Stomach (tissue), 4 donors: ENCODE data around the gene HSD11B1.

Experiments
- CTCF ChIP-seq, 7 experiments: fragments of 450-650 bp in 4 of 7; fragments of 200-600 bp in 3 of 7; sonication (generic) in 3 of 7; IDR thresholded peaks; one replicate each; pipeline ENCODE4 v1.5.1; 2016 to 2019; ENCODE audit warnings: antibody characterized with exemption in 7 of 7, control low read depth in 2 of 7, mild to moderate bottlenecking in 1 of 7
- EP300 ChIP-seq: sonication (generic); formaldehyde crosslinking; IDR thresholded peaks from one replicate; pipeline ENCODE4 v1.6.1; 2017; ENCODE audit warnings: antibody characterized with exemption
- POLR2A ChIP-seq, 4 donors: fragments of 450-650 bp; IDR thresholded peaks; one replicate each; pipeline ENCODE4 v1.6.1; 2016; ENCODE audit warnings: antibody characterized with exemption in 4 of 4, control low read depth in 2 of 4, mild to moderate bottlenecking in 1 of 4, moderate library complexity in 1 of 4
- POLR2AphosphoS5 ChIP-seq, 3 donors: sonication (generic); formaldehyde crosslinking; IDR thresholded peaks; one replicate each; pipeline ENCODE4 v1.6.1; 2016; ENCODE audit warnings: antibody characterized with exemption in 3 of 3

- TF ChIP-seq CTCF (IDR thresholded peaks at IDR 0.05) (no peak), POLR2AphosphoS5 (IDR thresholded peaks at IDR 0.05) (no peak), EP300 (no peak), POLR2A (IDR thresholded peaks at IDR 0.05) (no peak)
These were observed 16.2 kb downstream of the HSD11B1 start for GRCh38 chr1:209720826-209721225.
